Mesothelial cell of epicardium (in vitro differentiated cells): Measurements from ENCODE around the gene SNF8. TPM values are rescaled to one million over a fixed set of nuclear protein-coding genes. Genes with fewer than 3 reads are reported as not detected.

Experiments
- DNase-seq, 2 experiments: peaks; one replicate each; pipeline ENCODE4 v3.0.0; 2021; ENCODE audit warnings: low spot score in 2 of 2; ENCODE audit not compliant: unreplicated experiment in 2 of 2
- H3K27ac Mint-ChIP-seq: 2 replicates; pipeline ENCODE4 v1.8.0; 2021; ENCODE audit warnings: mixed read lengths
- H3K27me3 Mint-ChIP-seq: 2 replicates; pipeline ENCODE4 v1.8.0; 2021; ENCODE audit warnings: low read depth, mixed read lengths
- H3K36me3 Mint-ChIP-seq: 2 replicates; pipeline ENCODE4 v1.8.0; 2021; ENCODE audit warnings: mixed read lengths
- H3K4me1 Mint-ChIP-seq: 2 replicates; pipeline ENCODE4 v1.8.0; 2021; ENCODE audit warnings: mixed read lengths
- H3K4me3 Mint-ChIP-seq: 2 replicates; pipeline ENCODE4 v1.8.0; 2021; ENCODE audit warnings: mild to moderate bottlenecking, moderate library complexity, mixed read lengths
- H3K9me3 Mint-ChIP-seq: 2 replicates; pipeline ENCODE4 v1.8.0; 2021; ENCODE audit warnings: mixed read lengths
- CTCF ChIP-seq: fragments of 200-600 bp; sonication (generic); IDR thresholded peaks from one replicate; pipeline ENCODE4 v1.5.0; 2021; ENCODE audit warnings: antibody characterized with exemption; ENCODE audit not compliant: unreplicated experiment
- total RNA-seq: library from RNA; stranded (reverse); gene quantifications from 3 replicates; pipeline ENCODE4 v1.2.1, GENCODE V29; 2021

Gene SNF8
- total RNA-seq, 1 donor from 2014 or later = 88.0 TPM

GRCh38 chr17:48907713-48908046 lies 37.0 kb downstream of the SNF8 start:
- H3K27me3 Mint-ChIP-seq = no peaks in the 10 kb centered on the region
- H3K27ac Mint-ChIP-seq = peak overlapping the region; percentile 97
- peak overlapping the region; percentile 81 for H3K4me3 Mint-ChIP-seq
- H3K4me1 Mint-ChIP-seq = peaks cover 33% of the 10 kb centered on the region
- H3K36me3 Mint-ChIP-seq = peaks cover 6% of the 10 kb centered on the region
- no peaks in the 10 kb centered on the region for H3K9me3 Mint-ChIP-seq
- TF ChIP-seq CTCF = no peak
- DNase-seq = no peak

GRCh38 chr17:48905987-48906515 lies 38.6 kb downstream of the SNF8 start:
- no peaks in the 10 kb centered on the region for H3K36me3 Mint-ChIP-seq
- no peaks in the 10 kb centered on the region for H3K27me3 Mint-ChIP-seq
- H3K4me3 Mint-ChIP-seq = no peak overlapping the region
- no peak for TF ChIP-seq CTCF
- H3K27ac Mint-ChIP-seq = no peak overlapping the region
- H3K9me3 Mint-ChIP-seq = no peaks in the 10 kb centered on the region
- no peak for DNase-seq
- H3K4me1 Mint-ChIP-seq = peaks cover 26% of the 10 kb centered on the region

GRCh38 chr17:48904428-48904827 lies 40.2 kb downstream of the SNF8 start:
- H3K4me1 Mint-ChIP-seq = peaks cover 11% of the 10 kb centered on the region
- DNase-seq = no peak
- no peaks in the 10 kb centered on the region for H3K27me3 Mint-ChIP-seq
- no peak overlapping the region for H3K27ac Mint-ChIP-seq
- H3K4me3 Mint-ChIP-seq = no peak overlapping the region
- H3K9me3 Mint-ChIP-seq = no peaks in the 10 kb centered on the region
- TF ChIP-seq CTCF = no peak
- H3K36me3 Mint-ChIP-seq = no peaks in the 10 kb centered on the region

- Mint-ChIP-seq H3K36me3 (no peaks in the 10 kb centered on the region), H3K4me1 (peaks cover 7% of the 10 kb centered on the region), H3K27me3 (no peaks in the 10 kb centered on the region), H3K4me3 (no peak overlapping the region), H3K27ac (no peak overlapping the region), H3K9me3 (no peaks in the 10 kb centered on the region)
- DNase-seq = no peak
- no peak for TF ChIP-seq CTCF
Measured at GRCh38 chr17:48903401-48903800, 41.2 kb downstream of the SNF8 start.

- peak overlapping the region; percentile 45 for H3K27ac Mint-ChIP-seq
- TF ChIP-seq CTCF = no peak
- no peaks in the 10 kb centered on the region for H3K9me3 Mint-ChIP-seq
- H3K4me3 Mint-ChIP-seq = no peak overlapping the region
- H3K27me3 Mint-ChIP-seq = no peaks in the 10 kb centered on the region
- H3K4me1 Mint-ChIP-seq = peaks cover 1% of the 10 kb centered on the region
- no peak for DNase-seq
- H3K36me3 Mint-ChIP-seq = peaks cover 6% of the 10 kb centered on the region
Measured at GRCh38 chr17:48901241-48901640, 43.4 kb downstream of the SNF8 start.

- Mint-ChIP-seq H3K27me3 (no peaks in the 10 kb centered on the region), H3K27ac (no peak overlapping the region), H3K4me1 (peaks cover 16% of the 10 kb centered on the region), H3K36me3 (peaks cover 12% of the 10 kb centered on the region), H3K9me3 (no peaks in the 10 kb centered on the region), H3K4me3 (no peak overlapping the region)
- no peak for TF ChIP-seq CTCF
- no peak for DNase-seq
Measured at GRCh38 chr17:48894886-48895285, 49.8 kb downstream of the SNF8 start.
